H1 (cell line): ENCODE data around the gene ISOC1. TPM values are rescaled to one million over a fixed set of nuclear protein-coding genes. Genes with fewer than 3 reads are reported as not detected.

Experiments
- CTCF ChIA-PET: fragments of 300-600 bp; sonication (Branson Sonifier 250); formaldehyde crosslinking; loops from one replicate; lab custom pipeline; 2021; ENCODE audit not compliant: partially characterized antibody; lab: Charles Lee
- POLR2A ChIA-PET: fragments of 300-600 bp; sonication (Branson Sonifier 250); formaldehyde crosslinking; loops from one replicate; lab custom pipeline; 2021; ENCODE audit warnings: inconsistent platforms; ENCODE audit not compliant: partially characterized antibody; lab: Charles Lee
- DNase-seq, 2 experiments: peaks; one replicate each; pipeline versions ENCODE4 v3.0.0 to v3.0.0-alpha.2; 2010 to 2022; ENCODE audit warnings: low spot score in 2 of 2, low read depth in 1 of 2, mixed read lengths in 1 of 2
- FAIRE-seq: peaks from 2 replicates; lab custom pipeline; 2011; peaks lifted over from hg19 to GRCh38; lab: Jason Lieb, UNC
- H2AFZ ChIP-seq: 2 replicates; pipeline ENCODE4 v1.8.1; 2012; ENCODE audit warnings: low read length, inconsistent platforms
- H2AK5ac ChIP-seq: 2 replicates; pipeline ENCODE4 v1.6.1; 2013; ENCODE audit warnings: low read depth, low read length
- H2BK120ac ChIP-seq: replicated peaks from 2 replicates; pipeline ENCODE3; 2013; ENCODE audit warnings: low read depth, low read length, inconsistent platforms
- H2BK12ac ChIP-seq: 2 replicates; pipeline ENCODE4 v1.6.1; 2013; ENCODE audit warnings: low read depth, low read length
- H2BK15ac ChIP-seq: 2 replicates; pipeline ENCODE4 v1.6.1; 2013; ENCODE audit warnings: low read length
- H2BK20ac ChIP-seq: 2 replicates; pipeline ENCODE4 v1.6.1; 2013; ENCODE audit warnings: low read length
- H2BK5ac ChIP-seq: 2 replicates; pipeline ENCODE4 v1.6.1; 2013; ENCODE audit warnings: low read depth, low read length
- H3K14ac ChIP-seq: 2 replicates; pipeline ENCODE4 v1.6.1; 2013; ENCODE audit warnings: inconsistent platforms; ENCODE audit not compliant: insufficient read length
- H3K18ac ChIP-seq: 2 replicates; pipeline ENCODE4 v1.6.1; 2013; ENCODE audit warnings: low read length; ENCODE audit errors: extremely low read depth
- H3K23ac ChIP-seq: 2 replicates; pipeline ENCODE4 v1.6.1; 2013; ENCODE audit warnings: inconsistent platforms; ENCODE audit not compliant: insufficient read length
- H3K23me2 ChIP-seq: 2 replicates; pipeline ENCODE4 v1.6.1; 2013; ENCODE audit warnings: low read depth, low read length
- H3K27ac ChIP-seq: 2 replicates; pipeline ENCODE4 v1.6.1; 2011; ENCODE audit warnings: low read depth, low read length, inconsistent platforms
- H3K27me3 ChIP-seq, 4 experiments: replicated peaks in 1 of 4; 1 replicate in 1 of 4; 2 replicates in 3 of 4; pipeline versions ENCODE4 v1.6.1 to v1.8.1; 2011 to 2013; ENCODE audit warnings: low read length in 3 of 4, mild to moderate bottlenecking in 3 of 4, inconsistent platforms in 2 of 4, mixed read lengths in 2 of 4, moderate library complexity in 1 of 4; ENCODE audit not compliant: control insufficient read depth in 3 of 4, insufficient read depth in 3 of 4; ENCODE audit errors: extremely low read depth in 1 of 4
- H3K36me3 ChIP-seq, 4 experiments: 2 replicates each; pipeline versions ENCODE4 v1.6.1 to v1.8.1; 2011 to 2013; ENCODE audit warnings: mild to moderate bottlenecking in 4 of 4, low read length in 3 of 4, moderate library complexity in 2 of 4, control low read depth in 1 of 4, inconsistent platforms in 1 of 4; ENCODE audit not compliant: insufficient read depth in 4 of 4, control insufficient read depth in 2 of 4
- H3K4ac ChIP-seq: replicated peaks from 2 replicates; pipeline ENCODE3; 2013; ENCODE audit warnings: low read length, low read depth, mixed read lengths, inconsistent platforms; ENCODE audit not compliant: insufficient read length
- H3K4me1 ChIP-seq, 4 experiments: replicated peaks in 1 of 4; 1 replicate in 1 of 4; 2 replicates in 3 of 4; pipeline versions ENCODE4 v1.6.1 to v1.8.1; 2011 to 2013; ENCODE audit warnings: low read length in 3 of 4, inconsistent platforms in 2 of 4, mixed read lengths in 1 of 4; ENCODE audit not compliant: insufficient read depth in 4 of 4, control insufficient read depth in 3 of 4
- H3K4me2 ChIP-seq, 2 experiments: 2 replicates each; pipeline versions ENCODE4 v1.6.1 to v1.8.1; 2011 to 2013; ENCODE audit warnings: low read depth in 2 of 2, low read length in 2 of 2, control low read depth in 1 of 2, inconsistent platforms in 1 of 2, mild to moderate bottlenecking in 1 of 2; ENCODE audit not compliant: insufficient read depth in 1 of 2
- H3K4me3 ChIP-seq, 4 experiments: fragments of 200-600, 300-600 bp in 1 of 4; sonication (generic), shearing (Covaris generic), sonication (Bioruptor Twin) in 1 of 4; 2 replicates each; pipeline versions ENCODE4 v1.5.1 to v1.8.1; 2011 to 2016; ENCODE audit warnings: low read length in 4 of 4, low read depth in 3 of 4, control low read depth in 2 of 4, inconsistent platforms in 2 of 4, mild to moderate bottlenecking in 2 of 4, mixed read lengths in 1 of 4, moderate library complexity in 1 of 4; ENCODE audit not compliant: insufficient read depth in 2 of 4; ENCODE audit errors: extremely low read depth in 1 of 4
- H3K56ac ChIP-seq: replicated peaks from 2 replicates; pipeline ENCODE3; 2013; ENCODE audit warnings: low read depth, mild to moderate bottlenecking, mixed read lengths, low read length, inconsistent platforms; ENCODE audit not compliant: insufficient read length
- H3K79me1 ChIP-seq: 2 replicates; pipeline ENCODE4 v1.6.1; 2013; ENCODE audit warnings: low read depth, low read length, control low read depth
- H3K79me2 ChIP-seq, 2 experiments: 2 replicates each; pipeline versions ENCODE4 v1.6.1 to v1.8.1; 2012 to 2013; ENCODE audit warnings: low read length in 2 of 2, mild to moderate bottlenecking in 2 of 2, inconsistent platforms in 1 of 2; ENCODE audit not compliant: insufficient read depth in 2 of 2, control insufficient read depth in 1 of 2
- H3K9ac ChIP-seq, 4 experiments: replicated peaks in 1 of 4; 1 replicate in 1 of 4; 2 replicates in 3 of 4; pipeline versions ENCODE4 v1.6.1 to v1.8.1; 2011 to 2013; ENCODE audit warnings: low read depth in 3 of 4, low read length in 3 of 4, control low read depth in 2 of 4, mild to moderate bottlenecking in 2 of 4, moderate library complexity in 2 of 4, inconsistent platforms in 1 of 4; ENCODE audit errors: extremely low read depth in 1 of 4
- H3K9me3 ChIP-seq, 2 experiments: 2 replicates each; pipeline versions ENCODE4 v1.6.1 to v1.8.1; 2012 to 2013; ENCODE audit warnings: mild to moderate bottlenecking in 2 of 2, moderate library complexity in 2 of 2, control low read depth in 1 of 2, inconsistent platforms in 1 of 2, low read depth in 1 of 2, low read length in 1 of 2, mixed read lengths in 1 of 2; ENCODE audit not compliant: insufficient read depth in 2 of 2
- H4K20me1 ChIP-seq, 2 experiments: replicated peaks in 1 of 2; 2 replicates each; pipeline versions ENCODE3 to v1.8.1; 2011 to 2013; ENCODE audit warnings: inconsistent platforms in 2 of 2, low read length in 2 of 2, mild to moderate bottlenecking in 1 of 2; ENCODE audit not compliant: insufficient read depth in 2 of 2, control insufficient read depth in 1 of 2
- H4K5ac ChIP-seq: 2 replicates; pipeline ENCODE4 v1.6.1; 2013; ENCODE audit warnings: low read length, low read depth, mixed read lengths, inconsistent platforms; ENCODE audit not compliant: insufficient read length
- H4K8ac ChIP-seq: 2 replicates; pipeline ENCODE4 v1.8.0; 2013; ENCODE audit warnings: mild to moderate bottlenecking, moderate library complexity, low read length, inconsistent platforms; ENCODE audit not compliant: insufficient read depth; ENCODE audit errors: extremely low read depth
- H4K91ac ChIP-seq: replicated peaks from 2 replicates; pipeline ENCODE3; 2013; ENCODE audit warnings: low read length, mixed read lengths, inconsistent platforms; ENCODE audit not compliant: insufficient read length
- E2F6 ChIP-seq: IDR thresholded peaks from 2 replicates; pipeline ENCODE4 v1.6.1; 2012; ENCODE audit warnings: inconsistent platforms
- USF2 ChIP-seq: IDR thresholded peaks from 2 replicates; pipeline ENCODE4 v1.6.1; 2011; ENCODE audit warnings: low read length, improper control_type of control experiment
- polyA plus RNA-seq, 7 experiments: library from polyadenylated mRNA; depleted of rRNA in 3 of 7; stranded (reverse) in 5 of 7; unstranded in 2 of 7; fragments of >200 nt in 5 of 7; fragments of 200-250 nt in 2 of 7; gene quantifications; 1 replicate in 5 of 7; 2 replicates in 1 of 7; 4 replicates in 1 of 7; pipeline versions ENCODE4 v1.2.1 to v1.2.3, GENCODE V29; 2011 to 2013; ENCODE audit warnings: missing spikeins in 2 of 7, mixed read lengths in 2 of 7
- total RNA-seq: library from RNA; stranded (reverse); fragmentation: NEBNext Ultra II Directional; extraction: Animal tissue kit (Norgen Biotek cat#: 25700); gene quantifications from 2 replicates; pipeline ENCODE4 v1.2.1, GENCODE V29; 2021

The ISOC1 gene
- total and polyA plus RNA-seq, 2 of the 8 experiments (the other 6 are each of a cell fraction or from before 2014, with no cell fraction given): 27.7 to 34.9 TPM

GRCh38 chr5:129137637-129138036, 43.1 kb downstream of the ISOC1 start:
- FAIRE-seq: no peak
- Histone ChIP-seq H3K23ac (no peak overlapping the region), H2AK5ac (no peak overlapping the region), H3K27me3 (no peaks in the 10 kb centered on the region), H3K9ac (no peak overlapping the region), H2BK5ac (no peak overlapping the region), H4K8ac (no peak overlapping the region), H3K4me1 (no peaks in the 10 kb centered on the region), H4K91ac (no peak overlapping the region), H3K4ac (no peak overlapping the region), H3K79me1 (no peaks in the 10 kb centered on the region), H3K27ac (no peak overlapping the region), H3K23me2 (no peaks in the 10 kb centered on the region), H3K56ac (no peak overlapping the region), H3K79me2 (no peaks in the 10 kb centered on the region), H3K36me3 (no peaks in the 10 kb centered on the region), H2BK20ac (no peak overlapping the region), H3K4me2 (no peak overlapping the region), H2BK15ac (no peak overlapping the region), H3K9me3 (no peaks in the 10 kb centered on the region), H4K20me1 (no peaks in the 10 kb centered on the region), H3K14ac (no peak overlapping the region), H2BK12ac (no peak overlapping the region), H2AFZ (no peak overlapping the region)
- ChIA-PET POLR2A (no interaction called here), CTCF (interaction anchor here (0.7 to 5.8 kb wide), 5 partner anchors 12 to 630 kb away, joined by 3 to 43 read pairs (median 3); no protein-coding TSS in a partner anchor)
- no peak for DNase-seq
- TF ChIP-seq E2F6 (no peak), USF2 (no peak)
- TF ChIP-seq, all 59 proteins: peak for 0
- no peak overlapping the region for H3K18ac ChIP-seq
- H2BK120ac ChIP-seq: no peak overlapping the region
- no peak overlapping the region for H3K4me3 ChIP-seq
- no peak overlapping the region for H4K5ac ChIP-seq
